ENCODE results near the gene DCST1.

The DCST1 gene

DNA sequence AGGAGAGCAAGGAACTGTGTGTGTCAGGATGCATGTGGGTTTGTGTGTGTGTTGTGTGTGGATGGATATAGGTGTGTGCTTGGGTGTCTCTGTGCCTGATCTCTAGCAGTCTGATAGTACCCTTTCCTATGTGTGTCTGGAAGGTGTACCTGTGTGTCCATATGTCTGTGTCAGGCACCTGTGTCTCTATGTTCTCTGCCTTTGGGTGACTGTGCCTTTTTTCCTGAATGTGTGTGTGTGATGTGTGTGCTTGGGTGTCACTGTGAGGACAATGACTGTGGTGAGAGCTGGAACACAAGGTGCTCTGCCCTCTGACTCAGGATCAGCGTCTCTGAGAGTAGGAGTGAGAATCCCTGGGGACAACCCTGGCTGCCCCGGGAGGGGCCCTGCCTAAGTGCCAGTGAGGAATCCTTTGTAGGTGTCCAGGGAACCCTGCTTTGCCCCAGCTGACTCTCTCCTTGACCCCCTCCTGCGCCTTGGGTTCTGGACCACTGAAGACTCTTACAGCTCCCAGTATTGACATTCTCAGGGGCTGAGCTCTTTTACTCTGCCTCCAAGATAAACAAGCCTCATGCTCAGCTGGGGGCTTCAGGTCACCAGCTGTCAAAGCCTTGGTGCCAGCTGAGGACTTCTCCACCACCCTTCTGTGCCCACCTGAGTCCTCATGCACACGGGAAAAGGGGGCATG, 44.3 kb downstream of the DCST1 start:
- no peak for DNase-seq

GRCh38 chr1:155078469-155079209, 45.0 kb downstream of the DCST1 start, which contains the start of gene EFNA3:
TSS of gene EFNA3 (plus strand) at chr1:155078837. CDS start at chr1:155078942, 105 bp downstream.
- DNase-seq = peak in 1 of 2 donors; percentile 35

GRCh38 chr1:155079210-155079486, 45.5 kb downstream of the DCST1 start:
- no peak for DNase-seq

DNA sequence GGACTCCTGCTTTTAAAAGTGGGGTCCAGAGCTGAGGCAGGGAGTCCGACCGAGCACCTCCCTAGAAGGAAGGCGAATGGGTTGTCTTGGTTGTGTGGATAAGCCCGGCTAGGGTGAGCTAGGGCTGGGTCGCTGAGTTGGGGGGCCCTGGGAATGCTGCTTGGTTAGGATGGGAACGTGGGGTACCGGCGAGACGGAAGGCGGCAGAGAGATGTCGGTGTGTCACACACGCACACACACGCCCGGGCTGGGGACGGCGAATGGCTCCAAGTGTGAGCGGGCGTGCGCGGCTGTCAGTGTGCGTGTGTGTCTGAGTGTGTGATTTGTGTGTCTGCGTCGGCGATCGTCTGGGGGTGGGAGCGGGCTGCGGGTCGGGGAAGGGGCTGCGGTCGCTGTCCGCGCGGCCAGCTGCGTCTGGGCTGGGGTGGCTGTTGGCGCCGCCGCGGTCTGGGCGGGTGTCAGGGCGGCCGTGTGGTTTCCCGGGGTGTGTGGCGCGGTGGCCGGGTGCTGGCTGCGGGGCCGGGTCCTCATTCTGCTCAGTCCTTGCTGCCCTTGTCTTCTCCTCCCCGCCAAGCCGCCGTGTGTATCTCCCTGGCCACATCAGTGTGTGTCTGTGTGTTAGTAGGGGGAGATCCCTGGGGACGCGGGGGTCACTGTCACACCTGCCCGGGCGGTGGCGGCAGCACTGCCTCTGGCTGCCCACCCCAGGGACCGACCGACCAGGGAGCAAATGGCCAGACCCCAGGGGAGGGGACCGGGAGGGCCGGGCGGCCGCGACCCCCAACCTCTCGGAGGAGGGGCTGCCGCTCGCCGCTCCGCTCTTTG, 46.1 kb downstream of the DCST1 start:
- no peak for DNase-seq

DNA sequence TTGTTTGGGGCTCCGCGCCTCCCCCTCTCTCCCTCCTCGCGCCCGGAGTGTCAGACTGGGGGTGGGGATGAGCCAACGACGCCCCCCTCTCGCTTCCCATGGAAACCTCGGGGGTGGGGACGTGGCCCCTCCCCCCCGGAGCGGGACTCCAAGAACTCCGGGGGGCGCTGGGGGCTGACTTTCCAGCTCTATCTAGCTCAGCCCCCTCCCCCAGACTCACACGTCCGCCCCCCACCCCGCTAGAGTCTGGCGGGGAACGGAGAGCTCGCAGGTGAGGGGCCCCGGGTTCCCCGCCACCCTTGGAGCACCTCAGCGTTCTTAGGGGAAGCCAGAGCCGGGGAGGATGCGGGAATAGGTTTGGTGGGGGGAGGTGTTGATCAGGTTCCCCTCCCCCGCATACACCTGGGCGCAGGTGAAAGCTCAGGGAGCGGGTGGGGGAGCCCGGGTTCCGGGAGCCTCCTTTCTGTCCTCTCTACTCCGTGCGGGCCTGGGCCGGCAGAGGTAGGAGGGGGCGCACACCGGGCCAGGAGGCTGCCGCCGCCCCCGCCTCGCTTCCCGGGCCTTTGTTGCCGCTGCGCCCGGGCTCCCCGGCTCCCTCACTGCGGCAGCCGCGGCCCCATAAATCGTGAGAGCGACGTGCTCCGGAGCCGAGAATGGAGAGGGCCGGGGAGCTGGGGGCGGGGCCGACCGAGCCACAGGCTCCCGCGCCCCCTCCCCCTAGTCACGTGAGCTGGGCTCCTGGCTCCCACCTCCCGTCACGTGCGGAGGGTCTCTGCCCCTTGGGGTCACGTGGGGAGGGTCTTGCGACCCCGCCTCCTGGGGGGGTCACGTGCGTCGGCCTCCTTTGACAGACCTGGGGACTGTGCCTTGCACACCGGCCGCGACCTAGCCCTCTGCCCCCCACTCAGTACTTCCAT, 46.9 kb downstream of the DCST1 start:
- DNase-seq = no peak

DNA sequence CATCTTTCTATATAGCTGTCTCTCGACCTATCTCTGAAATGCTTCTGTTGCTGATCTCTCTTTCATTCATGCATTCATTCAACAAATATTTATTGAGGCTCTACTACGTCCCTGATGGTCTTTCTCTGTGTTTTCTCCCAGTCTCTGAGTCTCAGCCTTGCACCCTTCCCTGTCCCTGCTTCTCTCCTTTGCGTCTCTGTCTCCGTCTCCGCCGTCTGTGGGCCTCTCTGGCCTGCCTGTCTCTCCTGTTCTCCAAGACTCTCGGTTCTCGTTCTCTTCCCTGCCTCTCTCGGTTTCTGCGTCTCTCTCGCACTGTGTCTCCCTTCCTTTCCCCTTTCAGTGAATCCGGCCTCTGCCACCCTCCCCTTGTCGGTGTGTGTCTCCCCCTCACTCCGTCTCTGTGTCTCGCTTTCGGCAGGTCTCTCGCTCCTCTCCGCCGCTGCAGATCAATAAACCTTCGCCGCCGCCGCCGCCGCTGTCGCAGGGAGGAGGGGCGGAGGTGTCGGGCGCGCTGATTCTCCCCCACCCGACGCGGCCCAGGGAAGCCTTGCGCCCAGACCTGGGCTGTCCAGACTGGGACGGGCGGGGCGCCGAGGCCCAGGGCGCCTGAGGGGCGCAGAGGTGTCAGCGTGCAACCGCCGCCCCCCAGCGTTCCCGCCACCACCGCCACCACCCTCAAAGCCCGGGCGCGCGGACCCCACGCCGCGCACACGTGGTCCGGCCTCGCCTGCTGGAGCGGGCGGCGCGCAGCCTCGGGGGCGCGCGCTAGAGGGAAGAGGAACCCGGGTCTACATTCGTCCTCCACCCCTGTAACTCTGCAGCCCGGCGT, 48.1 kb downstream of the DCST1 start:
- DNase-seq = no peak

- DNase-seq = no peak
Measured at GRCh38 chr1:155082301-155083051, 48.9 kb downstream of the DCST1 start.

GRCh38 chr1:155083052-155083541, 49.5 kb downstream of the DCST1 start:
- DNase-seq = no peak

GRCh38 chr1:155083865-155084721, 50.5 kb downstream of the DCST1 start:
- no peak for DNase-seq

DNA sequence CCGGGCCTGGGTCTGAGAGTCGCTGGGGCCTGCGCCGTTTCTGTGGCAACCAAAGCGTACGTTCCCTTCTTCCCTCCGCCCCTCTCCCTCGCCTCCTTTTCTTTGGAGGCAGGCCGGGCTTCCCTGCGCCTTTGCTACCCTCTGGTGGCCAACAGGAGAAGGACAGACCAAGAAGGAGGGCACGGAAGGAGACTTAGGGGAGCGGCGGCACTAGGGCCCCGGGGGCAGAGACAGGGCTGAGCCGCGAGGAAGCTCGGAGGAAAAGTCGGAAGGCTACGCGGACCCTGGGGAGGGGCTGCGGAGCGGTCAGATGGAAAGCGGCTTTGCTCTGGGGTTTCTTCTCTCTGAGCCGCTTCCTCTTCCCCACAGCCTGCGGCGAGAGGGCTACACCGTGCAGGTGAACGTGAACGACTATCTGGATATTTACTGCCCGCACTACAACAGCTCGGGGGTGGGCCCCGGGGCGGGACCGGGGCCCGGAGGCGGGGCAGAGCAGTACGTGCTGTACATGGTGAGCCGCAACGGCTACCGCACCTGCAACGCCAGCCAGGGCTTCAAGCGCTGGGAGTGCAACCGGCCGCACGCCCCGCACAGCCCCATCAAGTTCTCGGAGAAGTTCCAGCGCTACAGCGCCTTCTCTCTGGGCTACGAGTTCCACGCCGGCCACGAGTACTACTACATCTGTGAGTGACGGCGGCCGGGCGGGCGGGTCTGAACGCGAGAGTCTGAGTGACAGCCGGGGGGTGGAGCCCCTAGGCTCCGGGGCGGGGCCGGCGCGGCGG, 51.3 kb downstream of the DCST1 start:
- peak; percentile 90 to 94 for DNase-seq

GRCh38 chr1:155085504-155086127, 52.0 kb downstream of the DCST1 start:
- DNase-seq = no peak

DNA sequence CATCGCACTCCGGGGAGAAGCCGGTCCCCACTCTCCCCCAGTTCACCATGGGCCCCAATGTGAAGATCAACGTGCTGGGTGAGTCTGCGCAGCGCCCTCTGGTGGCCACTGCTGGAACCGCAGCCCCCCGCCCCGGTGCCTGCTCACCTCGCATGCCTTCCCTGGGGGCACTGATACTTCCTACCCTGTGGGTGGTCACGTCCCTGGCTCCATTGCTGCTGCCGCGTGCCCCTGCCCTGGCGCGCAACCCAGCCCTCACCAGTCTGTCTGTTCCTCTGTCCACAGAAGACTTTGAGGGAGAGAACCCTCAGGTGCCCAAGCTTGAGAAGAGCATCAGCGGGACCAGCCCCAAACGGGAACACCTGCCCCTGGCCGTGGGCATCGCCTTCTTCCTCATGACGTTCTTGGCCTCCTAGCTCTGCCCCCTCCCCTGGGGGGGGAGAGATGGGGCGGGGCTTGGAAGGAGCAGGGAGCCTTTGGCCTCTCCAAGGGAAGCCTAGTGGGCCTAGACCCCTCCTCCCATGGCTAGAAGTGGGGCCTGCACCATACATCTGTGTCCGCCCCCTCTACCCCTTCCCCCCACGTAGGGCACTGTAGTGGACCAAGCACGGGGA, 52.6 kb downstream of the DCST1 start:
- peak; percentile 14 to 36 for DNase-seq

- DNase-seq = no peak
Measured at GRCh38 chr1:155086856-155087535, 53.4 kb downstream of the DCST1 start.

DNA sequence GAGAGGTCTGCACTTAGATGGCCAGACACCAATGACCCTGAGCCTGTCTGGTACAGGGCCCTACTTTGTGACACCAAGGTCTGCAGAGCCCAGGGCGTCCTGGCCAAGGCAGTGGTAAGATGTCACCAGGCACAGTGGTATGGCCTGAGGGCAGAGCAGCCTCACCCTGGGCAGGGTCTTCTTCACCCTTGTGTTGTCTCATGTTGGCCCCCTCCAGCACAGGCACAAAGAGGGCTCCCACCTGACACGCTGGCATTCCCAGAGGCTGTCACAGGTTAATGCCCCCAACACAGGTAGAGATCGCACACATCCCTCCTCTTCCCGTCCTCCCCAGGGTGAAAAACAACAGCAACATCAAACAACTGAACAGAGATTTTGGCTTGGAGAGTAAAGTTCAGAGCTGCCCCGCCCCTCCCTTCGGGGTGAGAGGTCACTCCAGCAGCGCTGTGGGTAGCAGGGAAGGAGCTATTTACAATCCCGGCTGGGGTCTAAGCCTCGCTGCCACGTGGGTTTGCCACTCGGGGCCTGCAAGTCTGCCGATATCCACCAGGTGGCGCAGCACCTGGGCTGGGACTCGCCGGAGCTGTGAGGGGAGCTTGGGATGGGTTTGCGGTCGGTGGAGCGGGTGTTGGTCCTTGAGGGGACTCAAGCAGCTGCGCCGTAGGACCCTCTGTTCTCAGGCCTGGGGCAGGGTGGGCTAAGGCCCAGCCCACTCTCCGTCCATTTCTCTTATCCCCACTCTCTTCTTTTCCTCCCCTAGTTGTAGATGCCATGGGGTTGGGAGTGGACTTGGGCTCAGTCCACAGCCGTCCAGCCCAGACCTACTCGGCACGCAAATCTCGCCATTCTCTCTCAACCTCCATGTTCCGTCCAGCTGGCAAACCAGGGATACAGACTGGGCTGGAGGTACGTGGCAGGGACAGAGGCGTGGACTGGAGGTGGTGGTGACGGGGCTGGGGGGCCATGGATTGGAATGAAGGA, 57.7 kb downstream of the DCST1 start:
- peak; percentile 34 to 65 for DNase-seq

DNA sequence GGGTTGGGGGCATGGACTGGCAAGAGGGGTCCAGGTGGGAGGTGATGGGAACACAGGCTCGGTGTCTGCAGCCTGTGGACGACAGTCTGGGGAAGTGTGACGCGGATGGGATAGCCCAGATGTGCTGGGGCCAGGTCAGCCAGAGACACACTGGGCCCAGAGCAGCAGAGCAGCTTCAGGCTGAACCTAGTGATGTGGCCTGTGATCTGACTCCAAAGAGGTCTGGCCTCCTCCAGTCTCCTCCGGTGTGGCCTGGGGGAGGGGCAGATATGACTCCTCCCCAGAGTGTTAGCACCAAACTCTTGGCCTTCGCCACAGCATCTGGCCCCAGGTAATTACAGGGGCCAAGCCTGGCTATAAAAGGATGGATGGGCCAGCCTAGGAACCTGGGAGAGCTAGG, 58.5 kb downstream of the DCST1 start:
- DNase-seq = no peak

DNA sequence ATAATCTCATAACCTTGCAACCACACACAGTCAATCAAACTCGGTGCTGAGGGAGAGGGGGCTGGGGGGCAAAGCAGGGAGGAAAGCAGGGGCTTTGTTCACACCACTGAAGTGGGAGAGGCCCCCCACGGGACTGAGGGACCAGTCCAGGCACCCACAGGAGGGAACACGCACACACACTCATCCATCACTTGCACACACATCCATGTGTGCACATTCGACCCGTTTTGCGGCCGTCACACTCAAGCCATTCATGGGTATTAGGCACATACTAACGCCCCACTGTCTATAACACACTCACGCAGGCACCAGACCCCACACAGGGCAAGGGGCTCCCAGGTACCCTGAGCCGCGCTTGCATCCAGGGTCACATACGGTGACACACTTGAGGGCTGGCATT, 59.0 kb downstream of the DCST1 start:
- DNase-seq = no peak
